Lung (tissue), 12 donors: ENCODE data around the gene EXOC2. TPM values are rescaled to one million over a fixed set of nuclear protein-coding genes. Genes with fewer than 3 reads are reported as not detected.

Experiments
- ATAC-seq: fragments of 200-7000 bp; cut with Tn5 transposase; one replicate; pipeline ENCODE4 v1.9.1; 2020; ENCODE audit warnings: moderate number of reproducible peaks; ENCODE audit not compliant: insufficient read depth, low FRiP score
- DNase-seq, 3 donors: peaks; one replicate each; pipeline ENCODE4 v3.0.0-alpha.2; 2013 to 2017
- H3K27ac ChIP-seq, 2 donors: one replicate each; pipeline ENCODE4 v1.5.1; 2013; ENCODE audit warnings: mild to moderate bottlenecking in 2 of 2, moderate library complexity in 2 of 2, control low read depth in 1 of 2, inconsistent platforms in 1 of 2, low read depth in 1 of 2, low read length in 1 of 2
- H3K27me3 ChIP-seq, 3 donors: one replicate each; pipeline ENCODE4 v1.5.1; 2013; ENCODE audit warnings: low read length in 2 of 3; ENCODE audit not compliant: control insufficient read depth in 3 of 3, insufficient read depth in 3 of 3
- H3K36me3 ChIP-seq, 4 donors: one replicate each; pipeline ENCODE4 v1.5.1; 2013; ENCODE audit warnings: low read length in 4 of 4, mild to moderate bottlenecking in 1 of 4, moderate library complexity in 1 of 4; ENCODE audit not compliant: control insufficient read depth in 4 of 4, insufficient read depth in 4 of 4
- H3K4me1 ChIP-seq, 5 donors: one replicate each; pipeline ENCODE4 v1.5.1; 2013; ENCODE audit warnings: low read length in 5 of 5, mild to moderate bottlenecking in 2 of 5, moderate library complexity in 1 of 5; ENCODE audit not compliant: control insufficient read depth in 5 of 5, insufficient read depth in 5 of 5
- H3K4me3 ChIP-seq: one replicate; pipeline ENCODE4 v1.5.1; 2013; ENCODE audit warnings: mild to moderate bottlenecking, control low read depth, moderate library complexity
- H3K9ac ChIP-seq, 2 donors: one replicate each; pipeline ENCODE4 v1.5.1; 2013; ENCODE audit warnings: low read length in 2 of 2, control low read depth in 1 of 2; ENCODE audit not compliant: insufficient read depth in 1 of 2
- H3K9me3 ChIP-seq, 4 donors: one replicate each; pipeline ENCODE4 v1.5.1; 2013; ENCODE audit warnings: low read length in 3 of 4, mild to moderate bottlenecking in 1 of 4, moderate library complexity in 1 of 4; ENCODE audit not compliant: control insufficient read depth in 4 of 4, insufficient read depth in 3 of 4
- CTCF ChIP-seq: IDR thresholded peaks from 2 replicates; pipeline ENCODE4 v1.5.1; 2012; ENCODE audit warnings: mild to moderate bottlenecking; ENCODE audit errors: control extremely low read depth, extremely low read depth
- WGBS, 2 donors: extraction: QIAGEN DNeasy Blood & Tissue Kit; methylation state at CpG; one replicate each; pipeline ENCODE4 v1.1.7; 2013; 5-methylcytosine and 5-hydroxymethylcytosine counted together
- polyA plus RNA-seq, 2 donors: library from polyadenylated mRNA; stranded (reverse); fragments of 200-250 nt; gene quantifications; one replicate each; pipeline ENCODE4 v1.2.1, GENCODE V29; 2013
- total RNA-seq, 2 donors: library from RNA; depleted of rRNA in 1 of 2; stranded (reverse); fragments of >200 nt in 1 of 2; gene quantifications; one replicate each; pipeline ENCODE4 v1.2.1, GENCODE V29; 2014 to 2021
- donor health status: control.
- donor health status: control.
- donor health status: Bipolar disorder and iron deficiency.
- donor health status: healthy.
- donor health status: DM: yes; HTN: yes; CAD: no.

The EXOC2 gene
- total and polyA plus RNA-seq, 4 donors: 6.3 to 33.0 (median 12.8) TPM

DNA sequence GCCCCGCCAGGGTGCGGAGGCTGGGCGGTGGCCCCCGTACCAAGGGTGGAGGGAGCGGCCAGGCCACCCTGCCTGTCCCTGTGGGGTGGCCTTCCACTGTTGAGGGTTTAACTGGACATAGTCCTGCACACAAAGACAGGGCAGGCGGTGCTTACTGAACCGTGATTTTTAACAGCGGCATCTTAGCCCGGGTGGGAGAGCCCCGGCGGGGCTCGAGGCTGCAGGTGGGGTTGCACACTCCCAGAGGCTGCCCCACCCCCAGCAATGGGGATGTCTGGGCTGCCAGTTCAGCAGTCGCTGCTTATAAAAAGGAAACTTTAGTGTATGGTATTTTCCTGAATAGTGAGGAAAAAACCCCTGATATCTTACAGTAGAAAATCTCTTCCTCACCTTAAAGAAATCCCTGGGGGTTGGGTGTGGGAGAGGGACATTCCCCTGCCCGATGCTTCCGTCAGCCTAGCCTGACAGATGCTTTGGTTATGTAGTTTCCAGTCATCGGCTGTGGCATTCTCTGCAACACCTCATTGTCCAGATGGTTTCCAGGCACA, 222.0 kb downstream of the EXOC2 start:
- no peak for DNase-seq

DNA sequence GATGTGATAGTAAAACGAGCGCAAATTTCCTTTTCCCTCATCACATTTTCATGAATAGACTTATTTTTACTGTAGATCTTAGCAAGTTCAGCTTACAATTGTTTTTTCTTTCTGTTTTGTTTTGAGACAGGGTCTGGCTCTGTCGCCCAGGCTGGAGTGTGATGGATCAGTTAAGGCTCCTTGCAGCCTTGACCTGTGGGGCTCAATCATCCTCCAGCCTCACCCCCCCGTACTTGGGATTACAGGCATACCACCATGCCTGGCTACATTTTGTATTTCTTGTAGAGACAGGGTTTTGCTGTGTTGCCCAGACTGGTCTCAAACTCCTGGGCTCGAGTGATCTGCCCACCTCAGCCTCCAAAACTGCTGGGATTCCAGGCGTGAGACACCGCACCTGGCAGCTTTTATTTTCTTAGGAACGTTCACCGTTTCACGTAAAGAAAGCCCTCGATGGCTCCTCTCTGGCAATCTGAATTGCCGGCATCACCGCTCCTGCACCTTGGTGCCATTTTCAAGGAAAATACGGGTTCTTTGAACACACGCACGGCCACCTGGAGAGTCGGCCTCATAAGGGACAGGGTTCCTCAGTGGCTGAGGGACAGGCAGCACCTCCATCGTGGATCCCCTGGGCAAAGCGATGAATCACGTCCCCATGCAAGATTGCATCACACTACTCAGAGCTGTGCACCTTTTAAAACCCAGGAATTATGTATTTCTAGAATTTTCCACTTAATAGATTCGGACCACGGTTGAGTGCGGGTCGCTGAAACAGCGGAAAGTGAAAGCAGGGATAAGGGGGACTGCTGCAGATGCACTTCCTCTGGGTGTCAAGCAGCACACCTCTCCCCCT, 222.7 kb downstream of the EXOC2 start:
- H3K27ac ChIP-seq: no peak overlapping the region
- WGBS, 2 donors: 83 to 87% methylated on average over 25 of the region's 25 CpGs
- H3K27me3 ChIP-seq: peaks cover 0 to 10% (median 0%) of the 10 kb centered on the region in 3 donors
- no peak overlapping the region for H3K9ac ChIP-seq
- H3K4me1 ChIP-seq: no peaks in the 10 kb centered on the region
- no peak overlapping the region for H3K4me3 ChIP-seq
- ATAC-seq (no peak), DNase-seq (no peak)
- TF ChIP-seq CTCF: no peak
- peaks cover 0 to 6% (median 0%) of the 10 kb centered on the region in 4 donors for H3K9me3 ChIP-seq
- H3K36me3 ChIP-seq: no peaks in the 10 kb centered on the region

More for the DNA sequence above, 222.0 kb downstream of the EXOC2 start:
- Histone ChIP-seq H3K4me3 (no peak overlapping the region), H3K27ac (no peak overlapping the region), H3K27me3 (peaks cover 0 to 16% (median 0%) of the 10 kb centered on the region in 3 donors), H3K9me3 (peaks cover 0 to 6% (median 0%) of the 10 kb centered on the region in 4 donors), H3K4me1 (no peaks in the 10 kb centered on the region), H3K9ac (no peak overlapping the region), H3K36me3 (no peaks in the 10 kb centered on the region)
- TF ChIP-seq CTCF: no peak
- 85 to 88% methylated on average over 16 of the region's 16 CpGs for WGBS, 2 donors
- ATAC-seq: no peak

DNA sequence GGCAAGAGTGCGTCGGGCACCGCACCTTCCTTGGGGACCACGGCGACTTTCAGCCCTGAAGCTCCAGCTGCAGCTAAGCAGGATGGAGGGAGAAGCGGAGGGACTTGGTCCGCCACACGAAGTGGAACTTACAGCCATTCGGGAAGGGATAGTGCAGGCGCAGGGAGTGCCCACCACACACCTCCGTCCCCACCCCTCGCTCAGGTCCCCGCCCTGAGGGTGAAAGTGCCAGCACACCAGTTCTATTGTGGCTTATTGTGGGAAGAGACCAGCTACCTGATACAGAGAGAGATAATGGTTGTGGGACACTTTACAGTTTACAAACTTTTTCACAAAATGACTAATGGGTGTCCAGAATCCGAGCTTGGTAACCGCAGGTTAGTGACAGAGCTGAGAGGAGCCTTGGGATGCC, 225.3 kb downstream of the EXOC2 start:
- DNase-seq (no peak), ATAC-seq (no peak)

More for the DNA sequence above, 225.3 kb downstream of the EXOC2 start:
- TF ChIP-seq CTCF: no peak
- no peaks in the 10 kb centered on the region for H3K4me1 ChIP-seq
- H3K9ac ChIP-seq: no peak overlapping the region
- no peak overlapping the region for H3K27ac ChIP-seq
- no peaks in the 10 kb centered on the region for H3K36me3 ChIP-seq
- peaks cover 0 to 6% (median 0%) of the 10 kb centered on the region in 4 donors for H3K9me3 ChIP-seq
- 89 to 90% methylated on average over 14 to 15 of the region's 15 CpGs for WGBS, 2 donors
- H3K27me3 ChIP-seq: peaks cover 0 to 4% (median 0%) of the 10 kb centered on the region in 3 donors
- H3K4me3 ChIP-seq: no peak overlapping the region
